Gastroesophageal sphincter (tissue), 4 donors: Measurements from ENCODE around the gene PLCH2. TPM values are rescaled to one million over a fixed set of nuclear protein-coding genes. Genes with fewer than 3 reads are reported as not detected.

Source experiments
- ATAC-seq: fragments of 150-250 bp; one replicate; pipeline ENCODE4 v1.9.1; 2016; ENCODE audit warnings: mild to moderate bottlenecking, moderate library complexity
- H3K27ac ChIP-seq, 4 donors: fragments of 200-600 bp; sonication (generic) in 3 of 4; 1 replicate in 3 of 4; 2 replicates in 1 of 4; pipeline ENCODE4 v1.5.1; 2016 to 2019
- H3K27me3 ChIP-seq: fragments of 200-600 bp; sonication (generic); one replicate; pipeline ENCODE4 v1.5.1; 2019
- H3K36me3 ChIP-seq, 2 donors: fragments of 200-600 bp; sonication (generic); one replicate each; pipeline ENCODE4 v1.5.1; 2019; ENCODE audit warnings: control low read depth in 1 of 2
- H3K4me1 ChIP-seq, 3 donors: fragments of 200-600 bp; sonication (generic); 1 replicate in 2 of 3; 2 replicates in 1 of 3; pipeline ENCODE4 v1.5.1; 2016 to 2019; ENCODE audit warnings: control low read depth in 2 of 3
- H3K4me3 ChIP-seq, 2 donors: fragments of 200-600 bp; sonication (generic); one replicate each; pipeline ENCODE4 v1.5.1; 2019; ENCODE audit warnings: mild to moderate bottlenecking in 1 of 2, moderate library complexity in 1 of 2
- H3K9me3 ChIP-seq, 3 donors: fragments of 200-600 bp; sonication (generic); one replicate each; pipeline ENCODE4 v1.5.1; 2017 to 2019; ENCODE audit warnings: control low read depth in 2 of 3
- CTCF ChIP-seq, 4 experiments: fragments of 200-600 bp in 2 of 4; fragments of 450-650 bp in 2 of 4; sonication (generic) in 1 of 4; IDR thresholded peaks; one replicate each; pipeline ENCODE4 v1.5.1; 2017 to 2019; ENCODE audit warnings: antibody characterized with exemption in 4 of 4, mild to moderate bottlenecking in 2 of 4, moderate library complexity in 2 of 4
- EP300 ChIP-seq: sonication (generic); formaldehyde crosslinking; IDR thresholded peaks from one replicate; pipeline ENCODE4 v1.6.1; 2017; ENCODE audit warnings: antibody characterized with exemption, mild to moderate bottlenecking
- POLR2A ChIP-seq, 2 donors: fragments of 450-650 bp; IDR thresholded peaks; one replicate each; pipeline ENCODE4 v1.6.1; 2017; ENCODE audit warnings: antibody characterized with exemption in 2 of 2, mild to moderate bottlenecking in 2 of 2, moderate library complexity in 1 of 2
- POLR2AphosphoS5 ChIP-seq: sonication (generic); formaldehyde crosslinking; IDR thresholded peaks from one replicate; pipeline ENCODE4 v1.6.1; 2017; ENCODE audit warnings: antibody characterized with exemption
- WGBS, 2 donors: methylation state at CpG; one replicate each; pipeline ENCODE4 v1.1.5; 2018; ENCODE audit warnings: low coverage in 1 of 2; 5-methylcytosine and 5-hydroxymethylcytosine counted together
- total RNA-seq, 4 donors: library from RNA; depleted of rRNA; stranded (reverse); fragments of >200 nt; gene quantifications; one replicate each; pipeline ENCODE4 v1.1.0, GENCODE V29; 2016

The PLCH2 gene
- total RNA-seq, 4 donors from 2014 or later = under 0.01 to 0.72 (median 0.15) TPM

GRCh38 chr1:2497891-2498290, 21.8 kb downstream of the PLCH2 start:
- no peaks in the 10 kb centered on the region for H3K9me3 ChIP-seq
- no peak overlapping the region for H3K27ac ChIP-seq
- ATAC-seq = no peak
- TF ChIP-seq POLR2A (IDR thresholded peaks at IDR 0.05) = no peak
- no peak for TF ChIP-seq EP300
- TF ChIP-seq CTCF (IDR thresholded peaks at IDR 0.05) = no peak
- no peak for TF ChIP-seq POLR2AphosphoS5
- WGBS, 2 donors = no CpG with 5 or more reads among the region's 4 CpGs
- H3K4me3 ChIP-seq = no peak overlapping the region
- no peaks in the 10 kb centered on the region for H3K36me3 ChIP-seq
- no peaks in the 10 kb centered on the region for H3K4me1 ChIP-seq
- peaks cover 58% of the 10 kb centered on the region for H3K27me3 ChIP-seq

- Histone ChIP-seq H3K27me3 (peaks cover 65% of the 10 kb centered on the region), H3K27ac (no peak overlapping the region), H3K9me3 (no peaks in the 10 kb centered on the region), H3K4me3 (no peak overlapping the region), H3K4me1 (peaks cover 0 to 6% (median 0%) of the 10 kb centered on the region in 3 donors), H3K36me3 (no peaks in the 10 kb centered on the region)
- TF ChIP-seq POLR2A (IDR thresholded peaks at IDR 0.05) = no peak
- no peak for TF ChIP-seq POLR2AphosphoS5
- TF ChIP-seq CTCF (IDR thresholded peaks at IDR 0.05) = no peak
- no peak for TF ChIP-seq EP300
- no CpG with 5 or more reads among the region's 19 CpGs for WGBS, 2 donors
- no peak for ATAC-seq
Measured at GRCh38 chr1:2498648-2499047, 22.6 kb downstream of the PLCH2 start.

- H3K36me3 ChIP-seq = no peaks in the 10 kb centered on the region
- no peak for TF ChIP-seq POLR2A (IDR thresholded peaks at IDR 0.05)
- TF ChIP-seq EP300 = no peak
- TF ChIP-seq POLR2AphosphoS5 = no peak
- no peak for TF ChIP-seq CTCF (IDR thresholded peaks at IDR 0.05)
- H3K4me3 ChIP-seq = no peak overlapping the region
- peaks cover 71% of the 10 kb centered on the region for H3K27me3 ChIP-seq
- WGBS, 2 donors = no CpG with 5 or more reads among the region's 4 CpGs
- H3K27ac ChIP-seq = no peak overlapping the region
- H3K4me1 ChIP-seq = peaks cover 0 to 12% (median 0%) of the 10 kb centered on the region in 3 donors
- no peak for ATAC-seq
- H3K9me3 ChIP-seq = no peaks in the 10 kb centered on the region
Measured at GRCh38 chr1:2499260-2499659, 23.2 kb downstream of the PLCH2 start.

GRCh38 chr1:2499986-2500596, 24.0 kb downstream of the PLCH2 start:
- Histone ChIP-seq H3K4me3 (no peak overlapping the region), H3K27ac (no peak overlapping the region), H3K4me1 (peaks cover 0 to 20% (median 0%) of the 10 kb centered on the region in 3 donors), H3K9me3 (no peaks in the 10 kb centered on the region), H3K27me3 (peaks cover 79% of the 10 kb centered on the region), H3K36me3 (no peaks in the 10 kb centered on the region)
- 60% methylated on average over 5 of the region's 19 CpGs; no CpG with 5 or more reads in 1 of the 2 donors for WGBS, 2 donors
- no peak for TF ChIP-seq CTCF (IDR thresholded peaks at IDR 0.05)
- no peak for TF ChIP-seq POLR2A (IDR thresholded peaks at IDR 0.05)
- ATAC-seq = no peak

GRCh38 chr1:2501041-2501819, 25.1 kb downstream of the PLCH2 start:
- TF ChIP-seq EP300 = no peak
- no peak for TF ChIP-seq CTCF (IDR thresholded peaks at IDR 0.05)
- no peak for TF ChIP-seq POLR2A (IDR thresholded peaks at IDR 0.05)
- no peak for TF ChIP-seq POLR2AphosphoS5
- Histone ChIP-seq H3K36me3 (no peaks in the 10 kb centered on the region), H3K27me3 (peaks cover 90% of the 10 kb centered on the region), H3K9me3 (no peaks in the 10 kb centered on the region), H3K4me3 (no peak overlapping the region), H3K4me1 (peaks cover 0 to 25% (median 0%) of the 10 kb centered on the region in 3 donors), H3K27ac (no peak overlapping the region)
- ATAC-seq = no peak
- 60% methylated on average over 1 of the region's 28 CpGs; no CpG with 5 or more reads in 1 of the 2 donors for WGBS, 2 donors
